ENCODE data around the gene HHAT.

DNA sequence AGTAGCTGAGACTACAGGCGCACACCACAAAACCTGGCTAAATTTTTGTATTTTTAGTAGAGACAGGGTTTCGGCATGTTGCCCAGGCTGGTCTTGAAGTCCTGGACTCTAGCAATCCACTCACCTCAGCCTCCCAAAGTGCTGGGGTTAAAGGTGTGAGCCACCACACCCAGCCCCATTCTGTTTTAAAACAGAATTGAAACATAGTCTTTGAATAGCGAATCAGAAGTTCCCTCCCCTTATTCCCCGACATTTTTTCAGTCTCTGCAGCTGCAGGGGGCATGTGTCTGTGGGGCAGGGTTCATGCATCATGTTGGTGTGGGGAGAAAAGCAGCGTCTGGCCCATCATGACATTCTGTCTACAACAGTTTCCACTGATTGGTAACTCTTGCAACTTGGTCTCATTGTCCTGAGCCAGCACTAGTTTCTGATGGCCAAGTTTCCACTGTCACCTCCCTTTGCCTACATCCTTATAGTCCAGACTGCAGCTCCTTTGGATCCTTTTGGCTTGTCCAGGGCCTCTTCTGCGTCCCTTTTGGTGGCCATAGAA lies 15.6 kb upstream of the HHAT start:
- TF ChIP-seq EZH2 (IDR thresholded peaks at IDR 0.05; ENCODE audit: borderline replicate concordance, insufficient read depth, low read length, poor library complexity, severe bottlenecking) (no peak), TAF1 (IDR thresholded peaks at IDR 0.05; ENCODE audit: low read depth) (no peak), POLR2AphosphoS5 (IDR thresholded peaks at IDR 0.05) (no peak)
- TF ChIP-seq, protein P1, sequence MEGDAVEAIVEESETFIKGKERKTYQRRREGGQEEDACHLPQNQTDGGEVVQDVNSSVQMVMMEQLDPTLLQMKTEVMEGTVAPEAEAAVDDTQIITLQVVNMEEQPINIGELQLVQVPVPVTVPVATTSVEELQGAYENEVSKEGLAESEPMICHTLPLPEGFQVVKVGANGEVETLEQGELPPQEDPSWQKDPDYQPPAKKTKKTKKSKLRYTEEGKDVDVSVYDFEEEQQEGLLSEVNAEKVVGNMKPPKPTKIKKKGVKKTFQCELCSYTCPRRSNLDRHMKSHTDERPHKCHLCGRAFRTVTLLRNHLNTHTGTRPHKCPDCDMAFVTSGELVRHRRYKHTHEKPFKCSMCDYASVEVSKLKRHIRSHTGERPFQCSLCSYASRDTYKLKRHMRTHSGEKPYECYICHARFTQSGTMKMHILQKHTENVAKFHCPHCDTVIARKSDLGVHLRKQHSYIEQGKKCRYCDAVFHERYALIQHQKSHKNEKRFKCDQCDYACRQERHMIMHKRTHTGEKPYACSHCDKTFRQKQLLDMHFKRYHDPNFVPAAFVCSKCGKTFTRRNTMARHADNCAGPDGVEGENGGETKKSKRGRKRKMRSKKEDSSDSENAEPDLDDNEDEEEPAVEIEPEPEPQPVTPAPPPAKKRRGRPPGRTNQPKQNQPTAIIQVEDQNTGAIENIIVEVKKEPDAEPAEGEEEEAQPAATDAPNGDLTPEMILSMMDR (IDR thresholded peaks at IDR 0.05; ENCODE audit: poor library complexity, severe bottlenecking), result no peak
- TF ChIP-seq, protein P2, sequence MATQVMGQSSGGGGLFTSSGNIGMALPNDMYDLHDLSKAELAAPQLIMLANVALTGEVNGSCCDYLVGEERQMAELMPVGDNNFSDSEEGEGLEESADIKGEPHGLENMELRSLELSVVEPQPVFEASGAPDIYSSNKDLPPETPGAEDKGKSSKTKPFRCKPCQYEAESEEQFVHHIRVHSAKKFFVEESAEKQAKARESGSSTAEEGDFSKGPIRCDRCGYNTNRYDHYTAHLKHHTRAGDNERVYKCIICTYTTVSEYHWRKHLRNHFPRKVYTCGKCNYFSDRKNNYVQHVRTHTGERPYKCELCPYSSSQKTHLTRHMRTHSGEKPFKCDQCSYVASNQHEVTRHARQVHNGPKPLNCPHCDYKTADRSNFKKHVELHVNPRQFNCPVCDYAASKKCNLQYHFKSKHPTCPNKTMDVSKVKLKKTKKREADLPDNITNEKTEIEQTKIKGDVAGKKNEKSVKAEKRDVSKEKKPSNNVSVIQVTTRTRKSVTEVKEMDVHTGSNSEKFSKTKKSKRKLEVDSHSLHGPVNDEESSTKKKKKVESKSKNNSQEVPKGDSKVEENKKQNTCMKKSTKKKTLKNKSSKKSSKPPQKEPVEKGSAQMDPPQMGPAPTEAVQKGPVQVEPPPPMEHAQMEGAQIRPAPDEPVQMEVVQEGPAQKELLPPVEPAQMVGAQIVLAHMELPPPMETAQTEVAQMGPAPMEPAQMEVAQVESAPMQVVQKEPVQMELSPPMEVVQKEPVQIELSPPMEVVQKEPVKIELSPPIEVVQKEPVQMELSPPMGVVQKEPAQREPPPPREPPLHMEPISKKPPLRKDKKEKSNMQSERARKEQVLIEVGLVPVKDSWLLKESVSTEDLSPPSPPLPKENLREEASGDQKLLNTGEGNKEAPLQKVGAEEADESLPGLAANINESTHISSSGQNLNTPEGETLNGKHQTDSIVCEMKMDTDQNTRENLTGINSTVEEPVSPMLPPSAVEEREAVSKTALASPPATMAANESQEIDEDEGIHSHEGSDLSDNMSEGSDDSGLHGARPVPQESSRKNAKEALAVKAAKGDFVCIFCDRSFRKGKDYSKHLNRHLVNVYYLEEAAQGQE (IDR thresholded peaks at IDR 0.05; ENCODE audit: borderline replicate concordance), result no peak
